Caco-2 (cell line): ENCODE measurements around the gene TTPAL. TPM values are rescaled to one million over a fixed set of nuclear protein-coding genes. Genes with fewer than 3 reads are reported as not detected.

ENCODE experiments used
- BruUV-seq: library from RNA; stranded (reverse); fragments of 400-500 nt; replicated peaks from 2 replicates; lab custom pipeline; 2021; lab: Mats Ljungman, UMichigan
- CTCF ChIA-PET: fragments of 300-600 bp; sonication (Branson Sonifier 250); formaldehyde crosslinking; loops from one replicate; lab custom pipeline; 2022; ENCODE audit warnings: antibody characterized with exemption; lab: Charles Lee
- POLR2A ChIA-PET: fragments of 300-600 bp; sonication (Branson Sonifier 250); formaldehyde crosslinking; loops from one replicate; lab custom pipeline; 2022; ENCODE audit warnings: antibody characterized with exemption; lab: Charles Lee
- DNase-seq, 2 experiments: peaks; one replicate each; pipeline versions ENCODE4 v3.0.0 to v3.0.0-alpha.2; 2020 to 2022
- H3K27me3 ChIP-seq: replicated peaks from 2 replicates; pipeline ENCODE4 v1.6.0; 2011; ENCODE audit warnings: low read length; ENCODE audit not compliant: control insufficient read depth, insufficient read depth
- H3K36me3 ChIP-seq: 2 replicates; pipeline ENCODE4 v1.5.1; 2011; ENCODE audit warnings: low read length; ENCODE audit not compliant: control insufficient read depth, insufficient read depth
- H3K4me1 ChIP-seq: fragments of 250-450 bp; sonication (Bioruptor Pico); 2 replicates; pipeline ENCODE4 v1.5.1; 2020; ENCODE audit warnings: mild to moderate bottlenecking
- H3K4me3 ChIP-seq: 2 replicates; pipeline ENCODE4 v1.5.1; 2011; ENCODE audit warnings: low read depth, mild to moderate bottlenecking, control low read depth, low read length
- H3K9me3 ChIP-seq: fragments of 250-450 bp; sonication (Bioruptor Pico); 2 replicates; pipeline ENCODE4 v1.5.1; 2020; ENCODE audit warnings: mild to moderate bottlenecking, moderate library complexity
- H3K27ac Mint-ChIP-seq: one replicate; pipeline ENCODE4 v1.8.0; 2022; ENCODE audit warnings: mixed read lengths; ENCODE audit not compliant: unreplicated experiment
- H3K27me3 Mint-ChIP-seq: one replicate; pipeline ENCODE4 v1.8.0; 2022; ENCODE audit warnings: mixed read lengths; ENCODE audit not compliant: insufficient read depth, unreplicated experiment
- H3K36me3 Mint-ChIP-seq: one replicate; pipeline ENCODE4 v1.8.0; 2022; ENCODE audit warnings: mild to moderate bottlenecking, mixed read lengths; ENCODE audit not compliant: insufficient read depth, unreplicated experiment
- H3K4me1 Mint-ChIP-seq: one replicate; pipeline ENCODE4 v1.8.0; 2022; ENCODE audit warnings: low read depth, mixed read lengths; ENCODE audit not compliant: unreplicated experiment
- H3K4me3 Mint-ChIP-seq: one replicate; pipeline ENCODE4 v1.8.0; 2022; ENCODE audit warnings: mild to moderate bottlenecking, moderate library complexity, mixed read lengths; ENCODE audit not compliant: unreplicated experiment
- H3K9me3 Mint-ChIP-seq: one replicate; pipeline ENCODE4 v1.8.0; 2022; ENCODE audit warnings: mixed read lengths; ENCODE audit not compliant: unreplicated experiment
- CTCF ChIP-seq, 2 experiments: fragments of 200-600 bp in 1 of 2; IDR thresholded peaks; 1 replicate in 1 of 2; 2 replicates in 1 of 2; pipeline versions ENCODE4 v1.5.1 to v1.8.0; 2011 to 2022; ENCODE audit warnings: antibody characterized with exemption in 1 of 2, control low read depth in 1 of 2, inconsistent platforms in 1 of 2, low read depth in 1 of 2, low read length in 1 of 2, mild to moderate bottlenecking in 1 of 2, moderate library complexity in 1 of 2; ENCODE audit not compliant: insufficient read depth in 1 of 2, severe bottlenecking in 1 of 2, unreplicated experiment in 1 of 2
- intact Hi-C: fragments of 100-400 bp; cut with micrococcal nuclease; formaldehyde crosslinking; loops from one replicate; pipeline ENCODE4 v1.10.0; 2022; ENCODE audit not compliant: unreplicated experiment
- total RNA-seq: library from RNA; stranded (reverse); gene quantifications from 2 replicates; pipeline ENCODE4 v1.2.3, GENCODE V29; 2022

TTPAL gene
- total RNA-seq, 1 experiment from 2014 or later: 54.6 TPM

DNA sequence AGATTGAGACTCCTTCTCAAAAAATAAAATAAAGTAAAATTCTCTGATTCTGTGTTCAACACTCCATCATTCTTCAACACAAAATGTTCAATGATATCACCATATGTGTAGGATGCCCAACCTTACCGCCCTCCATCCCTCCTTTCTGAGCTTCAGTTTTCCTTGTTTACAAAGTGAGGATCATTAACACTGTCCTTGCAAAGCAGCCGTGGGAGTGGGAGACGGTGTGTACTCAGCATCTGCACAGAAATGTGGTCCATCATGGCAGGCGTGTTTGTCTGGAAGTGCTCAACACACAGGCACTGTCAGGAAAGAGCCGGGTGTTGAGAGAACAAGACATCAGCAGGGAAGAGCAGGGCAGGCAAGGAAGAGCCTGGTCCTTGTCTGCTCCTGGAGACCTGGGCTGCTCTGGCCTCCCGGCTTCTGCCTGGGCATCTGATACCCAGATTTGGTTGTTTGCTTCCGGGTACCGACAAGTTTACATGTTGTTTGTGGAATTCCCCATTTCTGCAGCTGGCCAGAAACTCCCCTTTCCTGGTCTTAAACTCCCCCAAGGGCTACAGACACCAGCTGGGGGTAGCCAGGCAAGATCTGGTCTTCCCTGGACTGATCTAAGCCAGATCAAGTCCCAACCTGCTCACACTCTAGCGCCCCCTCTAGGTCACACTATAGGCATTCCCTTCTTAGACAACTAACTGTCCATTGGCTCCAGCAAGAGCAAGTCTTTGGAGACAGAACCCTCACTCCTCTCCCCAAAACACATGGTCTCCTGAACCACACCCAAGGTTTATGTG is 26.7 kb upstream of the TTPAL start:
- Mint-ChIP-seq H3K36me3 (no peaks in the 10 kb centered on the region), H3K27me3 (no peaks in the 10 kb centered on the region), H3K4me3 (no peak overlapping the region), H3K4me1 (peaks cover 16% of the 10 kb centered on the region), H3K9me3 (no peaks in the 10 kb centered on the region), H3K27ac (no peak overlapping the region)
- intact Hi-C loops: no loop called here
- ChIA-PET POLR2A (no interaction called here), CTCF (no interaction called here)
- no TSS peak for BruUV-seq
- H3K27me3 ChIP-seq: no peaks in the 10 kb centered on the region
- H3K9me3 ChIP-seq: no peaks in the 10 kb centered on the region
- no peaks in the 10 kb centered on the region for H3K36me3 ChIP-seq
- H3K4me3 ChIP-seq: no peak overlapping the region
- peak; percentile 32 to 64 for TF ChIP-seq CTCF (IDR thresholded peaks at IDR 0.05; ENCODE audit: insufficient read depth in 1 of 2, low read depth in 1 of 2, low read length in 1 of 2, severe bottlenecking in 1 of 2, unreplicated experiment in 1 of 2)
- DNase-seq: peak; percentile 60 to 62
- no peaks in the 10 kb centered on the region for H3K4me1 ChIP-seq

DNA sequence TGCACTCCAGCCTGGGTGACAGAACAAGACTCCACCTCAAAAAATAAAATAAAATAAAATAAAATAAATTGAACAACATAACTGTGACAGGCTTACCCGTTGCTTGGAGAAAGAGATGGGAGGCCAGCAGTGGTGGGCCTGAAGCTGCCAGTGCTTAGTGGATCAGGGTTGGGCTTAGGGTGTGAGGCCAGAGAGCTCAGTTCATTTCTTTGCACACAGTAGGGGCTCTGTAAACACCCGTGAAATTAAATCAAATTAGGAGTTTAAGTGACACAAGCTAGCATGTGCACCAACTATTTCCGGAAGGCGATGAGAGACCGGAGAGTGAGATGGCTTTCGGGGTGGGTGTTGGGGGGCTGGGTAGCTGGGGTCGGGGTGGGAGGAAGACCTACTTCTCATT is 25.8 kb upstream of the TTPAL start:
- Histone ChIP-seq H3K4me3 (no peak overlapping the region), H3K9me3 (no peaks in the 10 kb centered on the region), H3K36me3 (no peaks in the 10 kb centered on the region), H3K27me3 (no peaks in the 10 kb centered on the region), H3K4me1 (no peaks in the 10 kb centered on the region)
- TF ChIP-seq CTCF (IDR thresholded peaks at IDR 0.05; ENCODE audit: insufficient read depth in 1 of 2, low read depth in 1 of 2, low read length in 1 of 2, severe bottlenecking in 1 of 2, unreplicated experiment in 1 of 2): no peak
- no TSS peak for BruUV-seq
- Mint-ChIP-seq H3K4me3 (no peak overlapping the region), H3K9me3 (no peaks in the 10 kb centered on the region), H3K27me3 (no peaks in the 10 kb centered on the region), H3K36me3 (no peaks in the 10 kb centered on the region), H3K4me1 (peaks cover 16% of the 10 kb centered on the region), H3K27ac (no peak overlapping the region)
- DNase-seq: no peak
- CTCF ChIA-PET: interaction anchor here (0.7 to 1.2 kb wide), 2 partner anchors 38 to 65 kb away, joined by 3 read pairs; no protein-coding TSS in a partner anchor
- POLR2A ChIA-PET: no interaction called here
- intact Hi-C loops: no loop called here

GRCh38 chr20:44450281-44450889 is 25.3 kb upstream of the TTPAL start:
- Histone ChIP-seq H3K9me3 (no peaks in the 10 kb centered on the region), H3K36me3 (no peaks in the 10 kb centered on the region), H3K4me1 (no peaks in the 10 kb centered on the region), H3K4me3 (no peak overlapping the region), H3K27me3 (no peaks in the 10 kb centered on the region)
- no TSS peak for BruUV-seq
- no peaks in the 10 kb centered on the region for H3K27me3 Mint-ChIP-seq
- DNase-seq: no peak
- intact Hi-C loops: no loop called here
- ChIA-PET POLR2A (no interaction called here), CTCF (interaction anchor here (0.6 to 1.2 kb wide), 3 partner anchors 66 to 214 kb away, joined by 3 to 8 read pairs (median 3); no protein-coding TSS in a partner anchor)
- H3K27ac Mint-ChIP-seq: no peak overlapping the region
- no peak overlapping the region for H3K4me3 Mint-ChIP-seq
- H3K9me3 Mint-ChIP-seq: no peaks in the 10 kb centered on the region
- no peak for TF ChIP-seq CTCF (IDR thresholded peaks at IDR 0.05; ENCODE audit: insufficient read depth in 1 of 2, low read depth in 1 of 2, low read length in 1 of 2, severe bottlenecking in 1 of 2, unreplicated experiment in 1 of 2)
- H3K36me3 Mint-ChIP-seq: no peaks in the 10 kb centered on the region
- peaks cover 16% of the 10 kb centered on the region for H3K4me1 Mint-ChIP-seq
